Measurements from ENCODE around the gene SELPLG.
"Not testable (repeated sequence)": the region's sequence is repeated elsewhere in the genome, so short reads cannot be mapped to it uniquely, and the experiment has no call there.

SELPLG gene

GRCh38 chr12:108637222-108637971 lies 3.7 kb upstream of the SELPLG start:
- no peak for DNase-seq

GRCh38 chr12:108635997-108636808 lies 2.5 kb upstream of the SELPLG start:
- no peak for DNase-seq

GRCh38 chr12:108635201-108635996 lies 1.7 kb upstream of the SELPLG start:
- DNase-seq: no peak

- DNase-seq: no peak
These were observed 652 bp upstream of the SELPLG start for GRCh38 chr12:108634341-108634751.

- DNase-seq: no peak
These were observed 587 bp downstream of the SELPLG start for GRCh38 chr12:108633081-108633533.

- DNase-seq: not testable (repeated sequence)
These were observed 2.4 kb downstream of the SELPLG start for GRCh38 chr12:108631261-108631660.

GRCh38 chr12:108630481-108631207 lies 3.0 kb downstream of the SELPLG start:
- no peak for DNase-seq

GRCh38 chr12:108629824-108630476 lies 3.7 kb downstream of the SELPLG start:
- no peak for DNase-seq

- no peak for DNase-seq
These were observed 4.5 kb downstream of the SELPLG start for GRCh38 chr12:108629151-108629550.

- no peak for DNase-seq
These were observed 6.4 kb downstream of the SELPLG start for GRCh38 chr12:108627134-108627920.

- no peak for DNase-seq
These were observed 8.5 kb downstream of the SELPLG start for GRCh38 chr12:108625228-108625627.

- no peak for DNase-seq
These were observed 10.1 kb downstream of the SELPLG start for GRCh38 chr12:108623577-108623976.

- DNase-seq: no peak
These were observed 10.7 kb downstream of the SELPLG start for GRCh38 chr12:108622921-108623514.

- peak; percentile 51 for DNase-seq
These were observed 11.3 kb downstream of the SELPLG start for GRCh38 chr12:108622421-108622820.

GRCh38 chr12:108621161-108621560 lies 12.5 kb downstream of the SELPLG start:
- DNase-seq: no peak

GRCh38 chr12:108620236-108620879 lies 13.3 kb downstream of the SELPLG start:
- DNase-seq: no peak

GRCh38 chr12:108619369-108620160 lies 14.1 kb downstream of the SELPLG start:
- no peak for DNase-seq

GRCh38 chr12:108618953-108619274 lies 14.8 kb downstream of the SELPLG start:
- not testable (repeated sequence) for DNase-seq
